Activated CD4-positive, alpha-beta T cell treated with anti-CD3 and anti-CD28 coated beads, Interleukin-2, Interleukin-4, amounts not matched to agents 100 ng/mL and 50 ng/mL, durations not matched to agents 16 hours and 8 hours (primary cell): ENCODE data around the gene AHRR.
"Not testable (repeated sequence)": the region's sequence is repeated elsewhere in the genome, so short reads cannot be mapped to it uniquely, and the experiment has no call there.

ENCODE experiments used
- DNase-seq: peaks from one replicate; pipeline ENCODE4 v3.0.0-alpha.2; 2020; ENCODE audit warnings: low spot score

Gene AHRR

DNA sequence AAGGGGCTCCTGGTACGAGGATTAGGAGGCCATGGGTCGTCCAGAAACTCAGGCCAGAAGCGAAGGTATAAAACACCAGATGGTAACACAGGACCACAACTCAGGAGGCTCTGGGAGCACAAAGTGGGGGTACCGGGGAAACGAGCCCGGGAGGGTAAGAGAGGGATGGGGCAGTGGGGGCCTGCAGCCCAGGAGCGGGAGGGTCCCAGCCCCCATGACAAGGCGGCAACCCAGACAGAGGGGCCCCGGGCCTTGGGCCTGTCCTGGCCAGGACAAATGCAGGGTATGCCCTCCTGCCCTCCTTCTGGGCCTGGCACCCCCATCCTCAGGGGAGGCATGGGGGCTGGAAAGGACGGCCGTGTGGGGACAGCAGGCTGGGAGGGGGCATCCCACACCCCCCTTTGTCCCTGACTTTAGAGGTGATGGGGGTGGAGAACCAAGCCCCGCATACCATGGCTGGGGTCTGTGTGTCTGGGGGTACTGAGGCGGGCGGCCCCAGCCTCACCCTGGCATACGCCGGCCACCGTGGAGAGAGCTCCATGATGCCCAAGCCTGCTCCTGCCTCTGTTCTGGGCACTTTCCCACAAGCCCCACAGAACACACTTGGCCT lies 74.5 kb downstream of the AHRR start:
- no peak for DNase-seq

DNA sequence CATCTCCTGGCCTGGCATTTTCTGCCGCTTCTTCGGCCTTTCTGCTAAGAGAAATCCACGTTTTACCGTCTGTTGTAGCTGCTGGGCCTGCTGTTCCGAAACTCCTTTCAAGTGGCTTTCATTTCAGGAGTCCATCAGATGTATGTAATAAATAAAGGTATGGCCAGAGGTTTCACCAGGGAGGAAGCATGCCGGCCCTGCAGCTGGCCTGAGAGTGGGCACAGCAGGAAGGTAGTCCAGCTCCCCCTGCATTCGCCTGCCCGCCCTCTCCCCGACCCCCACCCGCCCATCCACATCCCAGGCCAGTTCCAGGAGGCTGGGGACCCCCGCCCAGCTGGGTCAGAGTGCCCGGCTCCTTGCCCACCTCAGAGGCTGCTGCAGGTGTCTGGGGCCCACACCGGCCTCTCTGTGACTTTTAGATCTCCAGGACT lies 75.0 kb downstream of the AHRR start:
- DNase-seq: no peak

DNA sequence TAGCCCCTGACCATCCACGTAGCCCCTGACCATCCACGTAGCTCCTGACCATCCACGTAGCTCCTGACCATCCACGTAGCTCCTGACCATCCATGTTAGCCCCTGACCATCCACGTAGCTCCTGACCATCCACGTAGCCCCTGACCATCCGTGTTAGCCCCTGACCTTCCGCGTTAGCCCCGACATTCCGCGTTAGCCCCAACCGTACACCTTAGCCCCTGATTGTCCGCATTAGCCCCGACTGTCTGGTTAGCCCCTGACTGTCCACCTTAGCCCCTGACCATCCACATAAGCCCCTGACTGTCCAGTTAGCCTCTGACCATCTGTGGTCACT lies 76.6 kb downstream of the AHRR start:
- DNase-seq: not testable (repeated sequence)

DNA sequence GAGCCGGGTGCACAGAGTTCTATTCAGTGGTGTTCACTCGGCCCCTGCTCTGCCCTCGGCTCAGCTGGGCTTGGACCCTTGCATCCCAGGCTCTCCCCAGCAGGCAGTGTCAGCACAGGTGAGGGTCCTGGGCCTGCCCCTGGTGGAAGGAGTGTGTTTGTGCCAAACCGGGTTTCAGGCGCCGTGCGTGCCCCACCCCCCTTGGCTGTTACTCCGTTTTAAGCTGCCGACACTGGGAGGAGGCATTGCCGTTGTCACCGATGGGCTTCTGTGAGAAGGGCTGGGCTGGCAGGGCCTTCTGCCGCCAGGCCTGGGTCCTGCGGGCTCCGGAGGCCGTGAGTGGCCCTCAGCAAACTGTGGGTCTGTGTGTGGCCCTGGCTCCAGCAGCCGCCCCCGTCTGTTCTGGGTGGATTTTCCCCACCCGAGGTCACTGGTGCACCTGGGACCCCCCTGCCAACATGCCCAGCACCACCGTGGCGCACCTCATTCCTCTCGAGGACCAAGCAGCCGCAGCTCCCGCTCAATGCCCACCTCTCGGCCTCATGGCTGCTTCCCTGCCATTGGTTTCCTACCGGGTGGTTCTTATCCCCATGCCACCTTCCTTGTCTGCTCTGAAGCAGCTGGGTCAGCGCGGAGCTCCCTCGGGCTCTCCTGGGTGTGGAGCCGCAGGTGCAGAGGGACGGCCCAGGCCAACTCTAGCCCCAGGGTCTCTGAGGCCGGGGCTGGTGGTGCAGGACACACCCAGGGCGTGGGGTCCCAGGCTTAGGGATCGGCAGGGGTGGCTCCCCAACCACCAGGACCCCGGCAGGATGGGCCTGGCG lies 77.2 kb downstream of the AHRR start:
- no peak for DNase-seq

DNA sequence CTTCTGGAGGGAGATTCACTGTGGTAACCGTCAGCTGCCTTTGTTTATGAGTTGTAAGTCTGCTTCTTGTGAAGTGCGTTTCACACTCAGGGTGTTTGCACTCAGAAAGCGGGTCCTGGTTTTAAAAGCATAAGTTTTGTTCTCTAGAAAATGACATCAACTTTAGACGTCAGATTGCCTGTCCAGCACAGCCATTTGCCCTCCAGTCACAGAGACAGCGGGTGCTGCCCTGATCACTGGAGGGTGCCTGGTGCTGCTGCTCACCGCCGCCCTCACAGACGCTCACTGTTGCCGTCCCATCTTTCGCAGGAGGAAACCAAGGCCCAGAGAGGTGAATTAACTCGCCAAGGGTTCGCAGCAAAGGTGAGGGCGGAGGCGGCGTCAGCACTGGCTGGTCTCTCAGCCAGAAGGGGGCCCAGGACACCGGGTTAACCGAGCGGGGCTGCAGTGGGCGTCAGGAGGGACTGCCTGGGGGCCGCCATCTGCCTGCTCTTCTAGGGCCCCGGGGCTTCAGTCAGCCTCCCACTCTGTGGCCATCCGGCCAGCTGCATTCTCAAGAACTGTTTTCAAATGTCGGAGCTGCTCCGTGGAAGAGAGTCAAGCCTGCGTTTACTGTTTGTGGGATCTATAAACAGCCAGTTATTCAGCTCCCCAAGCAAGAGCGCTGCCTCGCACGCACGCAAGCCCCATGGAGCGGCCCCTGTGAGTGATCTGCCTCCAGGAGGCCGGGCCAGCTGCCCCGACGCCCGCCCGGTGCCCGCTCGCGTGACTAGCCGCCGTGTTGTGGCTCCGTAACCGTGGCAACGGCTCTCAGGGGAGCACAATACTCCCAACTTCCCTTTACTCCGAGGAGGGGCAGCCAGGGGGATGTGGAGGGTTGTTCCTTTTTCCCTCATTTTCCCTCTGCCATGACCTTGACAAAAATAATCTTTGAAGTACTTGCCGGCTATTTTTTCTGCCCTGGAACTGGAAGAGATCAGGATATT lies 78.1 kb downstream of the AHRR start:
- DNase-seq: peak; percentile 76

DNA sequence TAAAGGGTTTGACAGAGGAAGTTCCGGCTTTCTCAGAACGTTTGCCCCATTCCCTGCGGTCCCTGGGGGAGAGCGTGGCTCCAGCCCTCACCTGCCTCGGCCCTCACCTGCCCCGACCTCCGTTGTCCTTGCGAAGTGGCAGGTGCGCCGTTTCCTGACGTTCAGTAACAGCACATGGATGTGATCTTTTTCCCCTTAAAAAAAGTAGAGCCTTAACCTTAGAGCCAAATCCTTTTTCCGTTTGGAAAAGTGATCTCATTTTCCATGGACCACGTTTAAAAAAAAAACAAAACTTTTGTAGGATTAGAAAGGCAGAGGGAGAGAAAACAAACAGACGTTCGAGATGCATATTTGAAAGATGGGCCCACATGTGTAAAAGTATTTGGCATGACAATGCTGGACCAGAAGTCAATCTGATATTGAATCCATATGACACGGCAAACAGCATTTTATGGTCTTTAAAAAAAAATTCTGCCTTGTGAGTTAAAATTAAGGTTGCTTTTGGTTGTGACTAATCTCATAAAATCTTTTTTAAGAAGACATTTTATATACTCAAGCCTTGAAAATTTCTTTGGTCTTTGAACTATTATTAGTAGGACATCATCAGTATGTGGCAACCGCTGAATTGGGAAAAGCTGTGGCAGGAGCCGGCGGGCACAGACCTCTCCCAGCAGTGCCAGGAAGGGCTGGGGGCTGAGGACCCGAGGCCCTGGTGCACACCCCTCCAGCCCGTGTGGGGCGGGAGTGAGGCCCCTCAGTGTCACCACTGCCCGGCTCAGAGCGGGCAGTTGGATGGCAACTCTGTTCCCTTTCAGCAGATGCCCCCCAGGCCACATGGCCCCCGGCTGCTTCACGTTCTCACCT lies 79.0 kb downstream of the AHRR start:
- no peak for DNase-seq

DNA sequence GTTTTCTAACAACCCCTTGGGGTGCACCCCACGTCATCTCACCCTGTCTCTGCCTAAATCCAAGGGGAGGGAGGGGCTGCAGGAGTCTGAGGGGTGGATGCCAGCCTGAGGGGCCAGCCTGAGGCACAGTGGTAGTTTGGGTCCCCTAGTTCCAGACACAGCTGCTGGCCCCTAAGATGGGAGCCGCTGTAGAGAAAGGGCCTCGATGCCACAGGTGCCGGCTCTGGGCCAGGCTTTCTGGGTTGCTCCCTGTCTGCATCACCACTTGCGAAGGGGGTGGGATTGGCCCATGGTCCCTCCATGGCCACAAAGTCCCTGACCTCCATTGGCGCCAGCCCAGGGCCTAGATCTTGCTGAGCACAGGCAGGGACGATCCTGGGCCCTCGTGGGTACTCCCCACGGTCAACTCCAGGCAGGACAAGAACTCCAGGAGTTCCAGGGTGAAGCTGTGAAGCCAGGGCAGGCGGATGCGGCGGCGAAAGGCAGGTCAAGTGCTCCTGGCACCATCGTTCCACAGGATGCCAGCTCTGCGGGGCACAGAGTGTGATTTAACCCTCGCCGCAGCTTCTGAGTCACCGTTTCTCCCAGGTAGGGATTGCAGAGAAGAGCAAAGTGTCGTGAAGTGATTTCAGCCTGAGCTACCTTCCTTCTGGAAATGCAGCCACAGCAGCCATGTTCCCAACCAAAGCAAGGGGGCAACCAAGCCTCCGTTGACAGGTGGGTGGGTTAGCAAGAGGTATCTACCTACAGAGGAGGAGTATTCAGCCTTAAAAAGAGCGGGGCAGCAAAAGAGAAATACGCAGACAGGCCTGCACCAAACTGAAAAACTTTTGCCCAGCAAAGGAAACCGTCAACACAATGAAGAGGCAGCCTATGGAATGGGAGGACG lies 79.9 kb downstream of the AHRR start:
- DNase-seq: no peak

DNA sequence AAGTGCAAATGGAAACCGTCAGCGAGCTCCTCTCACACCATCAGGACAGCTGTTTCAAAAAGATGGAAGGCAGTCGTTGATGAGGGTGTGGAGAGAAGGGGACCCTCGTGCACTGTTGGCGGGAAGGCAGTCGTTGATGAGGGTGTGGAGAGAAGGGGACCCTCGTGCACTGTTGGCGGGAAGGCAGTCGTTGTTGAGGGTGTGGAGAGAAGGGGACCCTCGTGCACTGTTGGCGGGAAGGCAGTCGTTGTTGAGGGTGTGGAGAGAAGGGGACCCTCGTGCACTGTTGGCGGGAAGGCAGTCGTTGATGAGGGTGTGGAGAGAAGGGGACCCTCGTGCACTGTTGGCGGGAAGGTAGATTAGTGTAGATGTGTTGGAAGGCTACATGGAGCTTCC lies 80.7 kb downstream of the AHRR start:
- not testable (repeated sequence) for DNase-seq

DNA sequence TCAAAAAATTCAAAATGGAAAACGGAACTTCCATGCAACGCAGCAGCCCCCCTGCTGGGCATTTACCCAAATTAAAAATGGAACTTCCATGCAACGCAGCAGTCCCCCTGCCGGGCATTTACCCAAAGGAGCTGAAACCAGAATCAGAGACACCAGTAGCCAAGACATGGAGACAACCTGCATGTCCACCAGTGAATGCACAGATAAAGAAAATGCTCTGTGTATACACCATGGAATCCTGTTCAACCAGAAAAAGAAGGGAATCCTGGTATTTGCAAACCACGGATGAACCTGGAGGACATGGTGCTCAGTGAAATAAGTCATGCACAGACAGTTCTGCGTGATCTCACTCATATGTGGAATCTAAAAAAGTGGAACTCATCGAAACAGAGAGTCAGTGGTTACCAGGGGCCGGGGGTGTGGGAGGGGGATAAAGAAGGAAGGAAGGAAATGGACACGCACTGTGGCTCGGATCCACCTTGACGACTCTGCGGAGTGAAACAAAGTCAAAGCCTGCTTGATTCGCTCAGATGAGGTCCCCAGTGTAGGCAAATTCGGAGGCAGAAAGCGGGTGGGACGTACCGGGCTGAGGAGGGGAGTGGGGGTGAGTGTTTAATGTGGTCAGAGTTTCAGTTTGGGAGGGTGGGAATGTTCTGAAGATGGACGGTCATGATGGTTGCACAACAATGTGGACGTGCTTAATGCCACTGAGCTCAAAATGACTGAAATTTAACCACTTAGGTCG lies 81.3 kb downstream of the AHRR start:
- DNase-seq: peak; percentile 61

DNA sequence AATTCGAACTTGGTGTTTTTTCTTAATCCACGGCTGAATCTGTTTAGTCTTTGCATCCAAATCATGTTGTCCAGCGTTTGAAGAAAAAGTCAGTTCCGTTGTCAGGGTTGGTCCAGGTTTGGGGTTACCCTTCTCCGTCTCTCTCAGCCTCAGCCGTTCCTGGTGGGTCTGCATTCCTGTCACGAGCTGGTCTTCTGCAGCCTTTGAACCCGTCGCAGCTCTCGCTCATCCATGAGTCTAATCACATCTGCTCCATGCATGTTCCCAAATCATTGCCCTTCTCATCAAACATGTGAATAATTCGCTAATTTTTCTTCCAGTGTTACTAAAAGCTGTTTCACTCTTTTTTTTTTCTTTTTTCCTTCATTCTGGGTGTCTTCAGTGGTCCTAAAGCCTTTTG lies 82.5 kb downstream of the AHRR start:
- DNase-seq: no peak

DNA sequence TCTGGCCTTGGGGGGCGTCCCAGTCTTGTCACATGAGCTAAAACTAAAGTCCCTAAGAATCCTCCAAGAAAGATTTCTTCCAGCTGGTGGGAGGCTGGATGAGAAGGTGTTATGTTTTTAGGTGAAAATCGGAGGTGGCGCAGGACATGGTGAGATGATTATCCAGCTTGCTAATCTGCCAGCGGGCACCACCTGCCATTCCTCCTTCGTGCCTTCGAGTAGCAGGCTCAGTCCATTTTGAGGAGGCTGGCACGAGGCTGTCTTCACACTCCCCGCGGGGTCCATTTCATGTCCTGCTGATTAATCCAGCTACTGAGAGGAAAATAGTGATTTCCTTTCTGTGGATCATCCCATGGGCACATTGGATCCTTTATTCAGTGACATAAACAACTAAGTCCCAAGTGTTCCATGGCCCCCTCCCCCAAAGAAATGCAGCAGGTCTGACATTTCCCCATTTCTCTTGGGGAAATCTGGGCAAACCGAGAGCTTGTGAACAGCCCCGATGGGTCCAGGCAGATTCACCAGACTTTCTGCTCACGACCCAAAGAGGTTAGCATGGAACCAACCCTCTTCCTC lies 83.2 kb downstream of the AHRR start:
- no peak for DNase-seq

DNA sequence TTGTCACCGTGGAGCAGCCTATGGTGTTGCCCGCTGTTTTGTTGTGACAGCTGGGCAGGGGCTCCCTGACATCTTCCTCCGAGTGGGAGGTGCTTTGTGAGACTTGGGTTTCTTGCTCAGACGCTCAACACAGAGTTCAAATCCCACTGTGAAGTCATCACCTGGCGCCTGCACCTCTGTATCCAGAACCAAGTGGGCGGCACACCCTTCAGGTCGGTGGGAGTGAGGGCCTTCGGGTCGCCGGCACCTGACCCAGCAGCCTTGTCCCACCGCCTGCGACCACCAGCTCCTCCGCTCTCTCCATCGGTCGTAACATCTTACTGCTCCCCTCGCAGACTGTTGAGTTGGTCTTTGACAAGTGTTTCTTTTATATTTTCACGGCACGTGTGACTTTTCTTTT lies 83.9 kb downstream of the AHRR start:
- no peak for DNase-seq

DNA sequence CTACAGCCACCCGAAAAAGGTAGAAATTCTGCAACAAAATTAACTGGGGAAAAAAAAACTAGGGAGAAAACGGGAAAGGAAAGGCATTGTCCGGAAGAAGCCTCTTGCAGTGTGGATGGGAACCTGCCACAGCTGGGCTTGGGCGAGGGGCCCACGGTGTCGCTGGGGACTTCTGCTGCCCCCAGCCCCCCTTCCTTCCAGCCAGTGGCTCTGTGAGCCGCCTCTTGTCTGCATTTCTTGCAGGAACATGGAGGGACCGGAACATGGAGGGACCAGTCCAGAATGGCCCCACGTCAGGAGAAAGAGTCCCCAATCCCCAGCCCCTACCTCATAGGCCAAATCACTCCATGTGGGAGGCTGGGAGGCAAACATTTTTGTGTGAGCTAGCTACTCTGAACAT lies 84.5 kb downstream of the AHRR start:
- no peak for DNase-seq

DNA sequence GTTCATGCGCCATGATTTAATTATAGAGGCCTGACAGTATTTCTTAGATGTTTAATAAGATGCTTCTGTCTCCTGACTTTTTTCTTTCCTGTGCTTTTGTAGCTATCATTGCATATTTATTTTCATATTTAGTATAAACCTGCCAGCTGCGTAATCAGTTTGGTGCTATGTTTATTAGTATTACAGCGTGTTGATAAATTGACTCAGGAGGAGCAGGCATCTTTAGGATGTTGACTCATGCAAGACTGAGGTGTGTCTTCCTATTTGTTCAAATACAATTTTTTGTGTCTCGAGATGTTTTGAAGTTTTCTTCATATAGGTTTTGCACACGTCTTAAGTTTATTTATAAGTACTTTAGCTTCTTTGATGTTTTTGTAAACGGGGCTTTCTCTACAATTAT lies 85.5 kb downstream of the AHRR start:
- DNase-seq: no peak

DNA sequence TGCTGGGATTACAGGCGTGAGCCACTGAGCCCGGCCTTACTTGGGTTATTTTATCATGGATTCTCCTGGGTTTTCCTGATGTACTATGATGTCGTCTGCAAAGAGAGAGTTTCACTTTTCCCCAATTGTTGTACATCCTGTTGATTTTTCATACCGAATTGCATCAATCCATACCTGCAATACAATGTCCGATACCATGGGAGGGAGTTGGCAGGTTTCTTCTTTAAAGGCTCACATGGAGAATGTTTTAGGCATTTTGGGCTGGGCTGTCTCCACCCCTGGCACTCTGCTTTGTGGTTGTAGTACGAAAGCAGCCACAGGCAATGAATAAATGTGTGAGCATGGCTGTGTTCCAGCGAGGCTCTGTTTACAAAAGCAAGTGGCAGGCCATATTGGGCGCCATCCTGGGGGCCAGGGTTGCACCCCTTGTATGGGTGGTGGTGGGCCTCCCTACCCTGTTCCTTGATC lies 86.3 kb downstream of the AHRR start:
- DNase-seq: no peak

DNA sequence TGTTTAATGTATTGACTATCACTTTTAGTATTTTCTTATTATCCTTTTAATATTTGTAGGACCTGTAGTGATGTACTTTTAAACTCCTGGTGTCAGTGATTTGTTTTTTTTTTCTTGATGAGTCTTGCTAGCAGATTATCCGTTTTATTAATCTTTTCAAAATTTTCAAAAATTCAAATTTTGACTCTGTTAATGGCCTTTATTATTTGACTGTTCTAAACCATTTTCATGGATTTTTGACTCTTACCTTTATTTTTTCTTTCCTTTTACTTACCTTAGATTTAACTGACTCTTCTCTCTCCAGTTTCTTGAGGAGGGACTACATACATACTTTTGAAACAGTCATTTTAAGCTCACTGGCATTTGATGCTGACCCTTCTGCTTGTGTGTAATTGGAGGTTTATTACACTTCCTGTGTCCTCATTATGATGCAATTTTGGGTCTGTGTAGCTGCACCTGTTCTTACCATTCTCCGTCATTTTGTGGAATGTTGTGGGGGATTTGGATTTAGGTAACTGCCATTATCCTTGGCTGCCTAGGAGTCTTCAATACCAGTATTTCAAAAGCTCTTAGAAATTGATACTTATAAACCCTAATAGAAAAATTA lies 89.5 kb downstream of the AHRR start:
- DNase-seq: no peak

DNA sequence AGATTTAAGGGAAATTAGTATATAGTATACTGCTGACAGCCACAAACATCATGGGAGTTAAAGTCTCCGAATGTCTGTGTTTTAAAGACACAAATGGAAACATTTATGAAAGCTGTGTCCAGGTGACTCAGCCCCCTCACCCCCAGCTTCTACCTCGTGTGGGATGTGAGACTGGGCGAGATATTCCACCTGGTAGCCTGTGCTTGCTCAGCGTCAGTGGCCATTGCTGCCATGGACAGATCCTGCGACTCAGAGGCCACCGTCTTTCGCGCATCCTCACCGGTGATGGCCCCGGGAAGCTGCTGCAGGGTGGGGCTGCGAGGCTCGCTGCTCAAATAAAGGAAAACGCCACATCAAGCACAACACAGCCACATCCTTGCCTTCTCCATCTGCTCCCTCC lies 90.2 kb downstream of the AHRR start:
- DNase-seq: no peak

DNA sequence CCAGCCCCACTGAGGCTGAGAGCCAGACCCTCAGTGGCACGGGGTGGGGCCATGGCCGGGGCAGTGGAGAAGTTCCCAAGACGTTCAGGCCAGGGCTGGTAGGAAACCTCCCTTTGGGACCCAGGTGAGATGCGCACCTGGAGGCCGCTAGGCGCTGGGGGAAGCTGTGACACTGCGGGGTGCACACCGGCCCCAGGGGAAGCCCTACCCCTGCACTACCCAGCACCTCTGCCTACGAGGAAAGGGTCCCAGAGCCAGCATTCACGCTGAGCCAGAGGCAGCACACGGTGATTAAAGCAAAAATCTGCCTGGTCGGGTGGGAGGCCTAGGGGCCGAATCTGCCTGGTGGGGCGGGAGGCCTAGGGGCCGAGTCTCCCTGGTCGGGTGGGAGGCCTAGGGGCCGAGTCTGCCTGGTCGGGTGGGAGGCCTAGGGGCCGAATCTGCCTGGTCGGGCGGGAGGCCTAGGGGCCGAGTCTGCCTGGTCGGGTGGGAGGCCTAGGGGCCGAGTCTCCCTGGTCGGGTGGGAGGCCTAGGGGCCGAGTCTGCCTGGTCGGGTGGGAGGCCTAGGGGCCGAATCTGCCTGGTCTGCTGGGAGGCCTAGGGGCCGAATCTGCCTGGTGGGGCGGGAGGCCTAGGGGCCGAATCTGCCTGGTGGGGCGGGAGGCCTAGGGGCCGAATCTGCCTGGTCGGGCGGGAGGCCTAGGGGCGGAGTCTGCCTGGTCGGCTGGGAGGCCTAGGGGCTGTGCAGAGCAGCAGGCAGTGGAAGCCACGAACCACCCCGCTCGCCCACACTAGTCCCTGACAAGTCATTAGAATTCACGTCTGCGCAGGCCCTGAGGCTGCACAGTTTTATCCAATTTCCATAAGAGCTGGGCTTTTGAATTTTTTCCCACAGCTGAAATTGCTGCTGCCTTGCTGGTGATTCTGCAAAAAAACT lies 93.7 kb downstream of the AHRR start:
- DNase-seq: not testable (repeated sequence)
